Ramos (cell line): ENCODE results near the gene PDLIM4.

Experiments
- in situ Hi-C: fragments of 300-500 bp; cut with MboI; formaldehyde crosslinking; loops from one replicate; pipeline ENCODE4 v1.14.3; 2022; ENCODE audit warnings: low sequenced_read_pairs; ENCODE audit not compliant: unreplicated experiment

Gene PDLIM4

DNA sequence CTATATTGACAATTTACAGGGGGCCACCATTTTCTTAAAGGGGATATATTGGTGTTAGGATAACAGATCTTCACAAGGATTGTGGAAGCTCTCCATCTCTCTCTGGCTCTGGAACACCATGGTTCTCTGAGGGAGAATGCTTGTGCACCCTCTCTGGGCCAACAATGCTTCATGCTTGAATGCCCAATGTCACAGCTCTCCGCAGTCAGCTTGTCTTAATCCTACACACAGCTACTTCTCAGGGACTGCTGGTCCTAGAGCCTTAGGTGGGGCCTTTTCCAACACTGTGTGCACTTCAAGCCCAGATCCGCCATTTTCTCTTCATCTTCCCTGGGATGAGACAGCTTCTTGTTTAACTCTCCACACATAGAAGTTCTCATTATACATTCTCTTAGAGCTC, 6.9 kb upstream of the PDLIM4 start:
- in situ Hi-C loops: loop anchor here (25.0 kb wide), 1 partner anchor 262 kb away; no protein-coding TSS in a partner anchor

DNA sequence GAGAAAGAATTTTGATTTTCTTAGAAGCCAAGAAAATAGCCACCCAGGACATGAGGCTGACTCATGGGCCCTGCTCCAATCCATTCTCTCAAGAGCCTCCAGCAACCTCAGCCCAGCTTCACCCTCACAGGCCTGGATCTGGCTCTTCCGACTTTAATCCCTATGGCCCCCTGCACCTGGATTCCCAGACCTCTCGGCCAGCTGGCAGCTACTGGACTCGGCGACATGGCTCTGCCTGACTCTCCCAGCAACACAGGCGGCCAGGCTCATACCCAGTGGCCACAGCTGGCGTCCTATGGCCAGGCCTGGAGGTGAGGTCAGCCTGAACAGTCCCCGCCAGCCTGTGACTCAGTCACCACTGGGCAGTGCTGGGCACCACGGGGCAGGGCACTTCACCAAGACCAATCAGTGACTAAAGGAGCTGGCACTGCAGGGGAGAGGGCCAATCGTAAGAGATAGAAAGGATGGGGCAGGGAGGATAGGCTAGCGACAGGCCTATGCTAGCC, 6.2 kb upstream of the PDLIM4 start:
- in situ Hi-C loops: loop anchor here (25.0 kb wide), 1 partner anchor 261 kb away; no protein-coding TSS in a partner anchor

DNA sequence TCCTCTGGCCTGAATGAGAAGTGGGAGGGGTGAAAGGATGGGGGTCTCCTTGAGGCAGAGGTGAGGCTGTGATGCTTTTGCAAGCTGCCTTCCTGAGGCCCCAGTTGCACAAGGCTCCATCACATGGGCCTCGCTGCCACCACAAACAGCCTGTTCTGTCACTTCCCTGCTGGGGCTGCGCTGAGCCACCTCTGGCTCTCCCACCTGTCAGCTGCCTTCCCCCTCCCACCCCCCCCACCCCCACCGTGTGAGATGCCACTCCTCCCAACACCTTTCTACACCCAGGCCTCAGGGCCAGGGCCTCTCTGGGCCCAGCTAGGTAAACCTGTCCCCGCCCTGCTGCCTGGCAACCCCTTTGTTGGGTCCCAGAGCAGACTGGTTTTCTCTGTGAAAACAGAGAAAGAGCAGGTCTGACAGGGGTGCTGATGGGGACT, 4.5 kb upstream of the PDLIM4 start:
- in situ Hi-C loops: loop anchor here (25.0 kb wide), 1 partner anchor 259 kb away; no protein-coding TSS in a partner anchor

DNA sequence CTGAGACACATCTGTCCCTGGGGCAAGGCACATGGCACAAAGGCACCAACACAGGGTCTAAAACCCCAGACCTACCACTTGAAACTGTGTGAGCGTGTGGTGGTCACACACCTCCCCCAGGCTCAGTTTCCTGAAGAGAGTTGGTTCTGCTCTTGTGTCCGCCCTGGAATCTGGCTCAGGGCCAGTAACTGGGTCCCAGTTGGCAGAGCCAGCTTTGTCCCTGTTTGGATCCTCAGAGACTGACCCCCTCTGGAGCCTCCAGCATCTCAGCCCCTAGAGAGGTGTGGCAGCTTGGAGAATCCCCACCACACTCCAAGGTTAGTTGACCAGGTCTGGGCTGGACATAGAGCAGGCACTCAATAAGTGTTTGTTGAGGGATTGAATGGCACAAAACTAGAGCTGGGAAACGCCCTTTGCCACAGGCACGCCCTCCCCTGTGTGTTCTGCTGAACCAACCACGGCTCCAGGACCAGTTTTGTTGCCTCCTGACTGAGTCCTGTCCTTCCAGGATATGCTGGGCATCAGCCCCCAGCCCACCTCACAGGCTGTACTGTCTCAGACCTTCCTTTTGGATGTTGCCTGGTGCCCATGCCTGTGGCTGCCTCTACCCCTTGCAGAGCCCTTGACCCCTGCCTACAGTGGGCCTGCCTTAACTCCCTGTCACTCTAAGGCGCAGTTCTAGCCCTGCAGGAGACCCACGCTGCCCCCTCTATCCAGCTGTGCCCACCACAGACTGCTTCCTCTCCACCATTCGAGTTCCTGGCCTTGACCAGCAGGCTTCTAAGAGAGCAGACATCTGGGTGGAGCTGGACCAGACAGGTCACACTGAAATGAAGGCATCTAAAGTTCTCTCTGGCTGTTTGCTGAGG, 3.8 kb upstream of the PDLIM4 start:
- in situ Hi-C loops: loop anchor here (25.0 kb wide), 1 partner anchor 259 kb away; no protein-coding TSS in a partner anchor

DNA sequence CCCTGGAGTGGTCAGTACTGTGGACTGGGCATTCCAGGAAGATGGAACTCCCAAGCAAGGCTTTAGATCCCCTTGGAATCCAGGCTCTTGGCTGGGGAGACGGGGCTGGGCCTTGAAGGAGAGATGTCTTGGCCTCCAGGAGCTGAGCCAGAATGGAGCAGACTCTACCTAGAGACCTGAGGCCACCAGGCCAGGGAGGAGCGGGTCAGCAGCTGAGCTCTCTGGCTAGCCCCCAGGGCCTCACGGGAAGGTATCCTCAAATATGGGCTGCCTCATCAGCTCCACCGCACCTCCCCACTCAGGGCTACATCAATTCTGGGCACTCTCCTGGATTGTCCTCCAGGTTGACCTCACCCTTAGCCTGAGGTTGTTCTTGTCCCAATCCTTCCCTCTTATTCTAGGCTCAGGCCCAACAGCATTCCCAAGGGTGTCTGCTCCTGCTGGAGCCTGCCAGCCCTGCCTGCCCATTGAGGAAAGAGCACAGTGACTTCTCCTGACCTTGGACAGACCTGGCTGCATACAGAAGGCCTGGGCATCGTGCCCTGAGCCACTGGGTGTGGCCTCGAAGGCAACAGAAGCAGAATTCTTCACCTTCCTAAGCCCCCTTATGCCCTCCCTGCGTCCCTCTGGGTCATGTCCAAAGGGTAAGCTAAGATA, 3.0 kb upstream of the PDLIM4 start:
- in situ Hi-C loops: loop anchor here (25.0 kb wide), 1 partner anchor 258 kb away; no protein-coding TSS in a partner anchor

DNA sequence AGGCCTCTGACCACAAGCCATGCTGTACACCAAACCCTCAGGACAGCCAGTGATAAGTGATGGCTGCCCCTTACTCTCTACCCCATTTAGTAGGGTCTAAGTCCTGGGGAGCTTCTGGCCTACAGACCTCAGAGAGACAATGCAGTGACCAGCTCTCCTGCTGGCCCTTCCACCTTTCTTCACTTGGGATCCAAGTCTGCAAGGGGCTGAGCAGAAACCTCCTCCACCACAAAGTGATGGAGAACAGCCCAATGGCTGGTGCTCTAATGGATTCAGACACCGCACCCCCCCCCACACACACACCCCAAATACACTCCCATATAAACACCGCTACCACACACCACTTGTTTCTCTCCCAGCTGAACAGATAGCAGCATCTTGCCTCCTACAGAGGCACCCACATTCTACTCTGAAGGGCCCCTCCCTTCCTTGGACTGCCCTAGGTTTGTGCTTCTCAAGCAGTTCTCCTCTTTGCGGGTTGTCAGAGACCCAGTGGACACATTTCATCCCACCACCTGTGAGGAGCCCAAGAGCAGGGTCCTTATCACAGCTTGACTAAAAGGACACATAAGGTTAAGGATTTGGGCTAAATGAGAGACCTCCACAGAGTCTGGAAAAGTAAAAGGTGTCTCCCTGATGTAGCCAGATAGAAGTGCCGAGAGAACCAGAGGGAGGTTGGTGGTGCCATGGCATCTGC, 1.3 kb upstream of the PDLIM4 start:
- in situ Hi-C loops: loop anchor here (25.0 kb wide), 1 partner anchor 256 kb away; no protein-coding TSS in a partner anchor

DNA sequence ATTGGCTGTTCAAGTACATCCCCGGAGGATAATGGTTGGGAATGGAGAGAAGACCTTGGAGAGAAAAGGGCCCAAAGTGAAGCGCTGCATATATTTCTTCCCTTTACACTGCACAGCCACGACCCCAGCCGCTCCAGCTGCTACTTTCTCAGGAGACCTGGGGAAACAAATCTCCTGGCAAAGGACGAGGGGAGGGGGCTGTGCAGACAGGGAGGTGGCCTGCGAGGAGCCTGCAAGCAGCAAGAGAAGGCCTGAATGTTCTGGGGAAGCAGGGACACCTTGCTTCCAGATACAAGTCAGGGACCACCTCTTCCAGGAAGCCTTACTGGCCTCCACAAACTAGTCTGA, 739 bp upstream of the PDLIM4 start:
- in situ Hi-C loops: loop anchor here (25.0 kb wide), 1 partner anchor 256 kb away; no protein-coding TSS in a partner anchor

DNA sequence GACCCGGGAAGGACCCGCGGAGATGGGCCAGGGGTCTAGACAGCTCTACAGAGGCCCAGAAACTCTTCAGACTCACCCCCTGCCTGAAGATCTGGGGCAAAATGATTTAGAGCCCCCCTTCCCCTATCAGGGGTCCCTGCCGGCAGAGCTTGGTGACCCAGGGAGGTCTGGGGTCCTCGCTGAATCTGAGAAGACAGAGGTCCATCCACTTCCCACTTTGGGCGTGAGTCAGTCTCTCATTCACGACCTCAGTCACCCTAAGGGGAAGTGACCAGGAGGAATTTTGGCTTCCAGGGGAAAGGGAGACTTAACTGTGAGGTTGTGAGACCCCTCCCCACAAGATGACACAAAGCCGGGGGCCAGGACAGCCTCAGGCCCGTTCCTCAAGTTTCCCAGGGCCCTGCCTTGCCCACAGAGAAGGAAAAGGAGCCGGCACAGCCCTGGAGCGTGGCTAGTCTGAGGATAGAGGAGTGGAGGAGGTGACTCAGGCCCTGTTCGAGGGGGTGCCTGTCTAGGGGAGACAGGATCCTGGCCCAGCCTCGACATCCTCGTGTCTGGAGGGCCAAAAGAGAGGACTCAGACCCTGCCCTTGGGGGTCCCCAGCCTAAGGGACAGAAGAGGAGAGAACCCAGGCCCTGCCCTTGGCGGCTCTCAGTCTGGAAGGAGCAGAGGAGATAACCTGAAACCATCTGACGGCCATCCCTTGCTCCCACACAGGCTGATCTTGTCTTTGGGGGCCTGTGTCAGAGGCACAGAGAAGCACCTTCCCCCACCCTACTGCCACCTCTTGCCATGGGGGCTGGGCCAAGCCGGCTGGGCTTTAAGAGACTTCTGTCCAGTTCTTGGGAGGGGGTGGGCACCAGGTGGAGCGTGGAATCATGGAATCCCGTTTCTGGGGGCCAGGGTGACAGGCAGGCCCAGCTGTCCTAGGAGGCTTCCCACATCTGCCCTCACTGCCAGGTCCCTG, 889 bp downstream of the PDLIM4 start:
- in situ Hi-C loops: loop anchor here (25.0 kb wide), 1 partner anchor 254 kb away; no protein-coding TSS in a partner anchor

DNA sequence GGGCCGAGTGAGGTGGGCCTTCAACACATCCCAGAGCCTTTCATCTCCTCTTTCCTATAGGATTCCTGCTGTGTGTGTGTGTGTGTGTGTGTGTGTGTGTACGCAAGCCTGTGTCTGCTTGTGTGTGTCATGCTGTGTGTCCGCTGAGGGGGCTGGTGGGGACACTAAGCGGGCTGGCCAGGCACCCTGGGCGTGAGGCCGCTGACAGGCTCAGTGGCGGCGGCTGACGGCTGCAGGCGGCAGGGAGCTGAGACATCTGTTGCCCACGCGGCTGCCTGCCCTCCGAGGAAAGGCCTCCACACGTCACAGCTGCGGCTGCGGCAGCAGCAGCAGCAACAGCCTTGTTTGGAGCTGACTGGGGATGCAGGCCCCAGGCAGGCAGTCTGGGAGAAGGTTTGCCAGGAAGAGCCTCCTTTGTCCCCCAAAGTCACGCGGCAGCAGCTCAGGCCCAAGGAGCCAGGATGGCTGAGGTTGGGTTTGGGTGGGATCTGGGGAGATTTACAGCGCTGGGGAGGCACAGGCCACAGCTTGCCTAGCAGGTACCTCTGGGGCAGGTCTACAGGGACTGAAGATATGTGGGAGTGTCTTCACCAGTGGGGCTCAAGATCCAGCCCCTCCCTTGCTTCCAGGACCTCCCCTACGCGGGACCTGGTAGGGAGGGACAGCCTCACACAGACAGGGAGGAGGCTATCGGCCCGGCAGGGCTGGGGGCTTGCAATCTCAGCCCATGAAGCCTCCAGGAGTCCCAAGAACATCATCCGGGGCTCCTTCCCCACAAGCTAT, 1.8 kb downstream of the PDLIM4 start:
- in situ Hi-C loops: loop anchor here (25.0 kb wide), 1 partner anchor 253 kb away; no protein-coding TSS in a partner anchor

DNA sequence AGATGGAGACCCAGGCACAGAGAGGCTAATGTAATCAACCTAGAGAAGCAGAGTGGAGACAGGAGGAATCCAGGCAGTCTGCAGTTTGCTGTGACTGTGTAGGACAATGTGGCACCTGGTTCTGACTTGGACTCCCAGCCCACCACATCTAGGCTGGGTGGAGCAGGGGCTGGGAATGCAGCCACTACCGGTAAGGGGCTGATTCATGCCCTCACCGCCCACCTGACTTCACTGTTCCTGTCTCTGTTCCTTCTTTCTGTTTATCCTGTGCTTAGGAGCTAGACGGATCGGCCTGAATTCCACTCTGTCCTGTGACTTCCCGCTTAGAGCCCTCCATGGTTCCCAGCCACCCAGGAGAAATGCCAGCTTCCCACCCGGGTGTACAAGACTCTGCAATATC, 2.6 kb downstream of the PDLIM4 start:
- in situ Hi-C loops: loop anchor here (25.0 kb wide), 1 partner anchor 252 kb away; no protein-coding TSS in a partner anchor

DNA sequence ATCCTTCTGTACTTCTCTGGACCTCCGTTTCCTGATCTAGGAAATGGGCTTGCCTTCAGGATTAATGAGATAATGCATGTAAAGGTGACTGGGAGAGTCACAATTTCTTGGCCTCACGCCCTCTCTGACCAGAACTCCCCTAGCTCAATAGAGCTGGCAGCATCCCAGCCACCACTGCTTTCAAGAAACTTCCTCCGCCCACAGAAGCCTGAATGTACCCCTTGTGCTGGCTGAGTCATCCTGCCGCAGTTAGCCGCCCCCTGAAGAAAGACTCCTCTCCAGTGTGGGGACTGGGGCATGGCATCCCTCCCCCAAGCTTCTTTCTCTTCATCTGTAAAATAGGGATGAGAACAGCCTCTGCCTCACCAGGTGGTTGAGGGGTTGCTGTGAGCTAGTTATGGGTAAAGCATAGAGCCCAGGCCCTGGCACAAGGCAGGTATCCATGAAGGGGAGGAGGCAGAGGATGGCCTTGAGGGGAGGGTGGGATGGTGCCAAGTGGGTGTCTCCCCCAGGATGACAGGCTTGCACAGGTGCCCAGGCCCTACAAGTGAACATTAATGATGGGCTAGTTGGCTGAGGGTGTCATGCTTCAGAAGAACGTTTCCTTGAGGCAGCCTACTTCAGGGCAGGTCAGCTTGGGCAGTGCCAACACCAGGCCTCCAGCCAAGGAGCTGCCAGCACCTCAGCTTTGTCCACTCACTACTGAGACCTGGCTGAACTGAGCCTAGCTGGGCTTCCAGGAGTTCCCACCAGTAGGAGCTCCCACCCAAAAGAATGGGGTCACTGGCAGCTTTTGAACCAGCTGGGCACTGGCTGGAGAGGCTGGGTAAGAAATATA, 3.4 kb downstream of the PDLIM4 start:
- in situ Hi-C loops: loop anchor here (25.0 kb wide), 1 partner anchor 251 kb away; no protein-coding TSS in a partner anchor

DNA sequence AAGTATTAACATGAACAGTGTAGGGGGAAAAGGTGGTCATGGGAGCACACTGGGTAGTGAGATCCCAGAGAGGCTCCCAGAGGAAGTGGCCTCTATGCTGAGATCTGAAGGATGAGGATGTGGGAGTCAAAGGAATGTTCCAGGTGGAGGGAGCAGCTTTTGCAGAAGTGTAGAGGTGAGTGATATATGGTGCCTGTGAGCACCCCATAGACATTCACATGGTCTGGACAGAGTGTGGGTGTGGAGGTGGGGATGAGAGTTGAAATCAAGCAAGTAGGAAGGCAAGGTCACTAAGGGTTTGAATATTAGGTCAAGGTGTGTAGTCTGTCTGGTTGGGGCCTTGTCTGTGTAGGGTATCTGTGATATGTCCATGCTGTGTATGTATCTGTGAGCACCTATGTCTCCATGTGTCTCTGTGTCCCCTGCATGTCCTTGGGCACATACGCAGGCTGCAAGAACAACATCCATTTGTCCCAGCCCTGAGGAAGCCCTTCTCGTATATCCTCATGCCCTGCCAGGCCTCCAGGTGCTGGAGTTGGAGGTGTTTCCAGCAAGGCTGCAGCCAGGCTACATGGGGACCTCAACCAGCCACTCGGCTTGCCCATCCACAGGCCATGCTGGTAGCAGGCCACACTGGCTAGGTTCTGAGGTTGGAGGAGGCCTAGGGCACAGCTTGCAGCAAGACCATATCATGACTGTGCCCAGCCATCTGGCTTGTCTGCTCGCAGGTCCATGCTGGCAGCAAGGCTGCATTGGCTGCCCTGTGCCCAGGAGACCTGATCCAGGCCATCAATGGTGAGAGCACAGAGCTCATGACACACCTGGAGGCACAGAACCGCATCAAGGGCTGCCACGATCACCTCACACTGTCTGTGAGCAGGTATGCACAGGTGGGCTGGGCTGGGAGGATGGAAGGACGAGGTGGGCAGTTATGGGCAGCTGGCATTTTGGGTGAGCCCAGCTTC, 4.7 kb downstream of the PDLIM4 start:
- in situ Hi-C loops: loop anchor here (25.0 kb wide), 1 partner anchor 250 kb away; no protein-coding TSS in a partner anchor

DNA sequence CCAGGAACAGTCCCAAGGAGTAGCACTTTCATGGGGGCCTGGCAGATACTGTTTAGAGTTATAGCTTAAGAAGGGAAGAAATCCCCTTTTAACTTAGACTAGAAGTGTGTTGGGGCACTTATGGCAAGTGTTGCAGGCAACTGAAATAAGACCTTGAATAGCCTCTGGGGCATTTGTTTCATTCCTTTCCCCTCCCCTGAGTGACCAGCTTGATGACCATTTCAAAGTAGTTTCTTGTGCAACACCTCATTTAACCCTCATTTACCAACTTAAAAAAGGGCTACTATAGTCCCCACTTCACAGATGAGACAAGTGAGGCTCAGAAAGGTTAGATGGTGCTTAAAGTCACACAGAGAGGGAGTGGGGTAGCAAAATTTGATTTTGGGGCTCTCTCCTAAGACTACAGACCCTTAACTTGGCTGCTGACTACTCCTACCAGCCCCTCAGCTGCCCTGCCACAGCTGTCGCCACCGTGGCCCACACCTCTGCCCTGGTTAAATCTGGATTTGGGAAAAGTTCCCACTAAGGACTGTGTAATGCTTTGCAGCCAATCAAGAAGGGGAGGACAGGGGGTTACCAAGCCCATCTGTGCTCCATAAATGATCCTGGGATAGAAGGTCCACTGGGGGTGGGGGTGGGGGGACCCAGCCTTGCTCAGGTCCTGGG, 5.5 kb downstream of the PDLIM4 start:
- in situ Hi-C loops: loop anchor here (25.0 kb wide), 1 partner anchor 249 kb away; no protein-coding TSS in a partner anchor

DNA sequence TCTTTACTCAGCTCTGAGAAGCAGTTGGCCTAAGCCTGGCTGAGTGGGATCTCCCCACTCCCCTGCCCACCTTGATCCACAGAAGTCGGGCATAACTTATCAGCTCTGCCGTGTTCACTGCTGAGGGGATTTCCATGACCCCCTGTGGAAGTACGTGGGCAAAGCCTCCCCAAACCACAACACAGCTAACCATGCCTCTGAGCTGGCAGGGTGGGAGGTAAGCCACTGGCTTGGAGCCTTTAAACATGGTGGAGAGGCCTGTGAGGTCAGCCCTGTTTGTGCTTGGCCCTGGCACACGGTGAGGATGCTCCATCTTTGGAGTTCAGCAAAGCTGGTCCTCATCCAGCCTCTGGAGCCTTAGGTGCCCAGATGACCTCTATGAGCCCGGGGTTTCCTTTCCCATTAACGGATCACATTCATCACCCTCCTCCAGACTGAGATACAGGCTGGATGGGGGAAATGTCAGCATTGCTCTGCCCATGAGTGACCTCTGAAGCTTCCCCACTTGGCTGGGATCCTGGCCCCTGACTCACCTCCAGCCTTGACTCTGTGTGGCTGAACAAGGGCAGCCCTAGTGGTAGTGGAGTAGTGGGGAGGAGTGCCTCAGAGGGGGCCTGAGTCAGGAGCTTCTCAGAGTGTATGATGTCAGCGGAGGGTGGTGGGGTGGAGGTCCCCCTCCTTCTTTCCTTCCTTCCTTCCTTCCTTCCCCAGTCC, 6.2 kb downstream of the PDLIM4 start:
- in situ Hi-C loops: loop anchor here (25.0 kb wide), 1 partner anchor 249 kb away; no protein-coding TSS in a partner anchor
